GM18511 (cell line): ENCODE measurements around the gene SLC25A5.
"Not testable (repeated sequence)": the region's sequence is repeated elsewhere in the genome, so short reads cannot be mapped to it uniquely, and the experiment has no call there.

ENCODE experiments used
- ATAC-seq: cut with Tn5 transposase; IDR thresholded peaks from one replicate; pipeline ENCODE4 v1.9.1; 2021; ENCODE audit warnings: mild to moderate bottlenecking, moderate library complexity; ENCODE audit not compliant: unreplicated experiment

SLC25A5 gene

DNA sequence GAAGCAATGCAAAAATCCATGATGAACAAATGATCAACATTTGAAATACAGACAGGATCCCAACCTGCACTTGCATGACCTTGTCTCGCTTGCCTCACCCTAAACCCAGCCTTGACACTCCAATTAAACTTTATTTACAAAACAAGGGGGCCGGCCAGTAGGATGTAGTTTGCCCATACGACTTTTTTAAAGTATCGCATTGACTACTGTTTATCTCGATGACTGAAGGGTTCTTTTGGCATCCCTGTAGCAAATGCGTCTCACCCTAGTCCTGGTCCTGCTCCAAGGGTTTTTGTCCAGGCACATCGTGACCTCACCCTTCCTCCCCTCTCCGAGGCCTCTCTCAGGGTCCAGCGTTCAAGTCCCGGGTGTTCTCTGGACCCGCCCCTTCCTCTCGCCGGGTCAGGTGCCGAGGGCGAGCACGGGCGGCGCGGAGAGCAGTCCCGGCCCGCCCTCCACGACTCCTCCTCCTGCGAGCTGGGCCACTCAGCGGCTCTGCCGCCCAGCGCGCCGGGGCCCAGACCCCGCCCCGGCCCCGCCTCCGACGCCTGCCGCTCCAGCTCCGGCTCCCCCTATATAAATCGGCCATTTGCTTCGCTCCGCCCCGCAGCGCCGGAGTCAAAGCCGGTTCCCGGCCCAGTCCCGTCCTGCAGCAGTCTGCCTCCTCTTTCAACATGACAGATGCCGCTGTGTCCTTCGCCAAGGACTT, at the start of gene SLC25A5:
Gene SLC25A5 (plus strand): TSS at position 603 of the 709 bp plus-strand sequence. CDS start 72 bp downstream, at position 675.
- peak; percentile 83 for ATAC-seq

DNA sequence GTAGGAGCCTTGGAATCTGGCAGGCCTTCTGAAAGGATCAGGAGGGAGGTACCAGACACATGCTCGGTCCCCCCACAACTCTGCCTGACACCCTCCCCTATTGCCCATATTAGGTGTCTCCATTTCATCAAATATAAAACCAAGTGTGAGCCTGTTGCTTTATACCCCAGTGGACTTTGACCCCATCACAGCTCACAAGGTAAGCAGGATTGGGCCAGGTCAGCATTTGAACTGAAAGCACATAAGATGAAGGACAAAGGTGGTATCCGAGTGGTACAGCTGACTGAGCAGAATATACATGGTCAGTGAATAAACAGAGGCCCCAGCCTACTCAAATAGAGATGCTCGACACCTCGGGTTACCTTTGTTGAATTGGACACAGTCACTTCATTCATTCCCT, 49.1 kb upstream of the SLC25A5 start:
- ATAC-seq, result no peak

DNA sequence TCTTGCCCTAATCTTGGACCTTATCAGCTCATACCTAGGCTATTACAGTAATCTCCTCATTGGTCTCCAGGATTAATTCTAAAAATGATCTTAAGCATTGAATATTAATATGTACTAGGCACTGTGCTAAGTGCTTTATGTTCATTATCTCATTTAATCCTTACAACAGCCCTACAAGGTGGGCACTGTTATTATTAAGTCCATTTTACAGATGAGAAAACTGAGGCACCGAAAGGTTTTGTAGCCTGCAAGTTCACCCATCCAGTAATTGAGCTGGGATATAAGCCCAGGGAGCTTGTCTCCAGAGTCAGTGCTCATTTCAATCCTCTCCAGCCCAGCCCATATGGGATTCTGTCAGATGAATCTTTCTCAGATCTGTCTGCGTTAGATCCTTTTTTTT, 48.3 kb upstream of the SLC25A5 start:
- ATAC-seq, result no peak

DNA sequence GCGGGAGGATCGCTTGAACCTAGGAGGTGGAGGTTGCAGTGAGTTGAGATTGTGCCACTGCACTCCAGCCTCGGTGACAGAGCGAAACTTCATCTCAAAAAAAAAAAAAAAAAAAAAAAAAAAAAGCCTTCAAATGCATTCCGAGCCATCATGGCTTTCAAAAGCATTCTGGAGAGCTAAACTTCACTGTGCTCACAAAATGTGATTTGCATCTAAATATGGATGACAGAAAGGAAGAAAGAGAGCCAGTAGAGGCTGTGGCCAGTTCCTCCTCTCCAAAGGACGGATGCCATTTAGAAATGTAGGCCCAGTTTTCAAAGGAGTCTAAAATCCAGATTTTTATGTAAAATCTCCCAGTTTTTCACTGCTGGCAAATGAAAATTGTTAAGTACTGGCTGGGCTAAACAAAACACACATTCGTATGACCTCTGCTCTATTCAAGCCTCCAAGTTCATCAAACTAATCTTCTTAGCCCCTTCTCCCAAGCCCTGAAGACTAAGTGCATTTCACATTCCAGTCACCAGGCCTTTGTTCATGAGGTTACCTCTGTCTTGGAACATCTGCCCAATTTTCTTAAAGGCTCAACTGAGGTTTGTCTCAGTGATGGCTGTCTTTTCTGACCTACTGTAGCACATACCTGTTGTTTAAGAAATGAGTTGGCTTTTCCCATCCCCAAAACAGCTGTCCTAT, 47.1 kb upstream of the SLC25A5 start:
- no peak for ATAC-seq

DNA sequence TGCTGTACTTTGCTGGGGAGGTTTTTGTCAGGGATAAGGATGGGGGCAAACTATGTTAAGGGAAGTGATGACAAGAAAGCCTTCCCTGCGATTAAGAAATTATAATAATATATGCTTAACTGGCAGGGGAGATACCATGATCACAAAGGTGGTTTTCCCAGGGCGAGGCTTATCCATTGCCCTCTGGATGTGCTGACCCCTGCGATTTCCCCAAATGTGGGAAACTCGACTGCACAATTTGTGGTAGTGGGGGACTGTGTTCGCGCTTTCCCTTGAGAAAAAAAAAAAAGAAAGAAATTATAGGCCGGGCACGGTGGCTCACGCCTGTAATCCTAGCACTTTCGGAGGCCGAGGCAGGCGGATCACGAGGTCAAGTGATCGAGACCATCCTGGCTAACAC, 44.6 kb upstream of the SLC25A5 start:
- ATAC-seq, result no peak

- ATAC-seq, result no peak
Observed at GRCh38 chrX:119424999-119425398, 43.2 kb upstream of the SLC25A5 start.

DNA sequence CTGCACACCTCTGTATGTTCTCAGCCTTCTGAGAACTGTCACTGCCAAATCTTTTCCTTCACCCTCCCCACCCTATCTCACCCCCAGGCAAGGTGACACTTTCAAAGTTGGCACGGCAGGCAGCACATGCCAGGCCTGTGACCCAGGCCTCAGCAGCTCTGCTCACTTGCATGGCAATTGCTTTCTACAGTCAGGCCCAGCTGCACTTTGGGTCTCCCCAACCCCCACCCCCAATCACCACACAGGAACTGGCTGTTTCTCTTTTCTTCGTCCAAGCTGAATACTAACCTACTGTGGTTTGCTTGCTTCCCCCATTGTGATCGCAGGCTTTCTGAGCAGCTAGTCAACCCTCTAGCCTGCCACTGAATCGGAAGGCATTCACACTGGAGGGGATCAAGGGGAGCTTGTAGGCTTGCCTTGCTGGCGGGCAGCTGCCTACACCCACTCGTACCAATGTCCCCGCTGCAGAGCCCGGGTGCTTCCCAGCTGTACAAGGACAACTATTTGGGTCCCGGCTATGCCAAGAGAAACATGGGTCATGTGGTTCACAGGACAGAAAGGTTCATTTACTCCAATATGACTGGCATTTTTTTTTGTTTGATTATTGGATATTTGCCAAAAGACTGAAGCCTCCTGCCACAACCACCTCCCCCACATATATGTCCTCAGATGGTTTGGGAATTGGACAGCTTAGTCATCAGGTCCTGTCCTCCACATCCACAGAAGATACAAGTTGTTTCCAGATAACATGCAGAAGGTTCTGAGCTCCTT, 41.0 kb upstream of the SLC25A5 start:
- ATAC-seq, result peak; percentile 94

- no peak for ATAC-seq
Observed at GRCh38 chrX:119427795-119428185, 40.5 kb upstream of the SLC25A5 start.

DNA sequence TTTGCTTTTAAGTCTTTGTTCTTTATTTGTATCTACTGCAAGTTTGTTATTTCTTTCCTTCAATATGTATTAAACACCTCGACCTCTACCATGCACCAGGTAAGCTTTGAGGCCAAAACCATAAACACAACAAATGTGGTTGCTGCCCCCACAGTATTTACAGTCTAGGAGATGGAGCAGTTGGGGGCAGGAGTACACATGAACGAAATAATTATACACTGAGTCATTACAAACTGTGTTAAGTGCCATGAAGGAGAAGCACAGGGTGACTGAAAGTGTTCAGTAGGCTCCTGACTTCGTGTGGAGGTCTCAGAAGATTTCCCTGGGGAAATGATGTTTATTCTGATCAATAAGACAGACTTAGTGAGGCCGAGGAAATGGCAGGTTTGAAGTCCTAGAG, 38.8 kb upstream of the SLC25A5 start:
- ATAC-seq, result no peak

- not testable (repeated sequence) for ATAC-seq
Observed at GRCh38 chrX:119441295-119441694, 26.9 kb upstream of the SLC25A5 start.

GRCh38 chrX:119442286-119442685, 26.0 kb upstream of the SLC25A5 start:
- ATAC-seq, result no peak

DNA sequence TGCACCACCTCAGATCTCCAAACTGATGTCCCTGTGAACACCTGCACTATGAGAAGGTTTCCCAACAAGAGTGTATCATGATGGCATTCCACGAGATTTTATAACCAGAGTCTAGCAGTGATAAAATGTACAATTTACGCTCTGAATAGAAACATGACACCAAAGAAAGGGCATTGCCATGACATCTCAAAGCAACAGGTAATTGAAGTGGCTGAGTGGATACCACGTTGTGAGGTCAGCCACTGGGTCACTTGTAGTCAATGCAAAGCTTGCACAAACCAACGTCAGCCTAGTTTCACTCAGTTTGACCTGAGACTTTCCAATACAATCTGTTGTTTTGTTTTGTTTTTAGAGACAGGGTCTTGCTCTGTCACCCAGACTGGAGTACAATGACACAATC, 15.0 kb upstream of the SLC25A5 start:
- no peak for ATAC-seq

GRCh38 chrX:119455264-119455663, 13.0 kb upstream of the SLC25A5 start:
- no peak for ATAC-seq

- ATAC-seq, result no peak
Observed at GRCh38 chrX:119459181-119459580, 9.1 kb upstream of the SLC25A5 start.

GRCh38 chrX:119465555-119465954, 2.7 kb upstream of the SLC25A5 start:
- ATAC-seq, result no peak

GRCh38 chrX:119466970-119467369, 1.3 kb upstream of the SLC25A5 start:
- ATAC-seq, result no peak

- no peak for ATAC-seq
Observed at GRCh38 chrX:119467433-119467832, 811 bp upstream of the SLC25A5 start.

- peak; percentile 77 for ATAC-seq
Observed at GRCh38 chrX:119468551-119469312, 488 bp downstream of the SLC25A5 start.

DNA sequence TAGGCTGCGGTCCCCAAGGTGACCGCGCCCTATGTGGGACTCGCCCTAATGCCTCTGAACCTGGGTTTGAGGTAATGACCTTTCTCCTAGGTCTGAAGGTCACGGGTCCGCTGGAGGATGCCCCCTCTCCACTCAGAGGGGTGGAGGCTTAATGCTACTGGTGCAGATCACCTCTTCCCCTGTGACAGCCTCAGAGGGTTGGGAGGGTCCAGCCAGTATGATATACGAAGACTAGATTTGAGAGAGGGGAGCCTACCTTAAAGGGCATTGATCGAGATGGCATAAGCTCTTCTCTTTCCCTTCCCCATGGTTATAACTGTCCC, 1.0 kb downstream of the SLC25A5 start:
- ATAC-seq, result no peak

DNA sequence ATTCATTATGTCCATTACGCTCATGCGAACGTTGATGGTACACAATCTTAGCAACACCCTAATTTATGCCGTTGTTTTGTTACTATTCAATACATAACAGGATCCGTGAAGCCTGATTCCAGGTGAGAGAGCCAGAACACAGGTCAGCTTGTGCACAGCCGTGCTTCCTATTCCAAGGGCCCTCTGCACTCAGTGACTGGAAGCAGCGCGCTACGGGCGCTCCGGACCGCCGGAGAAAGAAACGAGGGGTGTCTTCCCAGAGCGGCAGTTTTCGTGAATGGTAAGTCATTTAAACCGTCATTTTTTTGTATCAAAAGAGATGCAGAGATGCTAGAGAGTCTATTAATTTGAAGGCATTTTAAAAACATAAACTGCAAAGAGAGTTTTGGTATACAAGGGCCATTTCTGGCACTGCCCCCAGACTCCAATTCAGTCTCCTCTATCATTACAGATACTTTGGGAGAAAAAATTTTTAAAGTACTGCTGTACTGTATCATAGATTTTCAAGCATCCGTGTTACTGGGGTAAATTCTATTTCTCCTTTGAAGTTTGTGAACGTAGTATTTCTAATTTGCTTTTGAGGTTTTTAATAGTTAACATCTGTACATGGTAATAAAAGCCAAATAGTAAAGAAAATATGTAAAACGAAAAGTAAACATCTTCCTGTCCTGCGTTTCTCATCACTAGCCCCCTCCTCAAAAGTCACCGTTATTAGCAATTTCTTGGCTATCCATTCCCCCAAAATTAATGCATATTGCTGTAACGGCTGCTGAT, 6.6 kb downstream of the SLC25A5 start:
- ATAC-seq, result no peak
